CD4-positive, alpha-beta memory T cell (primary cell): ENCODE results near the gene PI4KA. TPM values are rescaled to one million over a fixed set of nuclear protein-coding genes. Genes with fewer than 3 reads are reported as not detected.
"Not testable (repeated sequence)": the region's sequence is repeated elsewhere in the genome, so short reads cannot be mapped to it uniquely, and the experiment has no call there.

ENCODE experiments used
- CTCF ChIA-PET: fragments of 350-600 bp; sonication (Branson Sonifier 250); formaldehyde crosslinking; loops from one replicate; lab custom pipeline; 2021; ENCODE audit warnings: inconsistent platforms; ENCODE audit not compliant: partially characterized antibody; lab: Charles Lee
- POLR2A ChIA-PET: fragments of 350-600 bp; sonication (Branson Sonifier 250); formaldehyde crosslinking; loops from one replicate; lab custom pipeline; 2021; ENCODE audit not compliant: partially characterized antibody; lab: Charles Lee
- DNase-seq, 5 donors: peaks; one replicate each; pipeline versions ENCODE4 v3.0.0 to v3.0.0-alpha.2; 2020 to 2022; ENCODE audit warnings: mixed read lengths in 1 of 5
- H3K27ac ChIP-seq: one replicate; pipeline ENCODE4 v1.7.0; 2013; ENCODE audit warnings: low read depth, low read length
- H3K27me3 ChIP-seq: 2 replicates; pipeline ENCODE4 v1.7.0; 2013; ENCODE audit warnings: mild to moderate bottlenecking, low read length, moderate library complexity; ENCODE audit not compliant: insufficient read depth
- H3K36me3 ChIP-seq: 2 replicates; pipeline ENCODE4 v1.7.0; 2013; ENCODE audit warnings: mild to moderate bottlenecking, low read length, moderate library complexity; ENCODE audit not compliant: insufficient read depth
- H3K4me1 ChIP-seq: 2 replicates; pipeline ENCODE4 v1.7.0; 2013; ENCODE audit warnings: mild to moderate bottlenecking, low read length, moderate library complexity; ENCODE audit not compliant: insufficient read depth
- H3K4me3 ChIP-seq, 2 donors: one replicate each; pipeline ENCODE4 v1.7.0; 2013; ENCODE audit warnings: low read length in 2 of 2, mild to moderate bottlenecking in 1 of 2
- H3K9me3 ChIP-seq, 2 donors: one replicate each; pipeline ENCODE4 v1.7.0; 2013; ENCODE audit warnings: low read length in 2 of 2, control low read depth in 1 of 2; ENCODE audit not compliant: control insufficient read depth in 1 of 2
- H3K27ac Mint-ChIP-seq, 7 donors: one replicate each; pipeline ENCODE4 v1.8.0; 2020 to 2021; ENCODE audit warnings: mixed read lengths in 7 of 7, mild to moderate bottlenecking in 6 of 7, inconsistent platforms in 3 of 7, moderate library complexity in 3 of 7
- H3K27me3 Mint-ChIP-seq, 2 donors: one replicate each; pipeline ENCODE4 v1.8.0; 2020 to 2021; ENCODE audit warnings: mixed read lengths in 2 of 2
- H3K36me3 Mint-ChIP-seq, 2 donors: one replicate each; pipeline ENCODE4 v1.8.0; 2020 to 2021; ENCODE audit warnings: mixed read lengths in 2 of 2, inconsistent platforms in 1 of 2, mild to moderate bottlenecking in 1 of 2
- H3K4me1 Mint-ChIP-seq, 4 donors: one replicate each; pipeline ENCODE4 v1.8.0; 2020 to 2021; ENCODE audit warnings: mixed read lengths in 4 of 4, mild to moderate bottlenecking in 1 of 4
- H3K4me3 Mint-ChIP-seq, 8 donors: one replicate each; pipeline ENCODE4 v1.8.0; 2020 to 2021; ENCODE audit warnings: mixed read lengths in 8 of 8, mild to moderate bottlenecking in 7 of 8, moderate library complexity in 6 of 8, inconsistent platforms in 3 of 8
- H3K9me3 Mint-ChIP-seq, 8 donors: one replicate each; pipeline ENCODE4 v1.8.0; 2020 to 2021; ENCODE audit warnings: mixed read lengths in 8 of 8, mild to moderate bottlenecking in 5 of 8, inconsistent platforms in 3 of 8, moderate library complexity in 1 of 8
- intact Hi-C: fragments of 100-400 bp; cut with micrococcal nuclease; formaldehyde crosslinking; loops from one replicate; pipeline ENCODE4 v1.15.1; 2023
- polyA plus RNA-seq, 2 donors: library from polyadenylated mRNA; unstranded; fragments of 300-500 nt; fragmentation: Illumina TruSeq; gene quantifications; one replicate each; pipeline ENCODE4 v1.2.3, GENCODE V29; 2021
- total RNA-seq, 2 experiments: library from RNA; stranded (reverse); gene quantifications; one replicate each; pipeline ENCODE4 v1.2.3, GENCODE V29; 2021

The PI4KA gene
- total and polyA plus RNA-seq, 4 experiments from 2014 or later, result 31.5 to 145 (median 110) TPM

DNA sequence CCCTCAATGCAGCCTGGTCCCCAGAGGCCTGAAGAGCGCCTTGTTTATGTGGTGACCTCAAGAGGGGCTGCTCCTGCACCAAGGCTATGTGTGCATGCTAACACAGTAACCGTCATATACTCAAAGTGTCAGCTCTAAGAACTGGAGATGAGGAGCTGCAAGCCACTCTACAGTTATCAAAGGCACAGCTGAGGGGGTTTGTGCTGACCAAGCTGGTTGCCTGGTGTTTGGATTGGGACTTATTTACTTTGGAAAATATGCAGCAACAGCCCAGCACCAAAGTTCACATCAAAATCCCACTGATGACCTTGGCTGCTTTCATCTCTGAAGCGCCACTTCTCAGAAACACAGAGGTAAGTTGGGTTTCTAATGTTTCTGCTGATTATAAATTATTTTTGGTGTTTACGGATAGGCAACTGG is 84.8 kb downstream of the PI4KA start, which contains the start of gene SERPIND1:
TSS of gene SERPIND1 (plus strand) at position 321 of the 420 bp plus-strand sequence. CDS start 5,200 bp downstream, outside the sequence.
- DNase-seq, result no peak
- Mint-ChIP-seq H3K36me3 (peaks cover 21 to 52% of the 10 kb centered on the region in 2 donors), H3K27me3 (no peaks in the 10 kb centered on the region), H3K9me3 (no peaks in the 10 kb centered on the region), H3K27ac (peak within 1 kb of the TSS in 2 of 7 donors; percentile 37 to 52), H3K4me3 (no peak within 1 kb of the TSS), H3K4me1 (peaks cover 0 to 4% (median 2%) of the 10 kb centered on the region in 4 donors)
- H3K4me3 ChIP-seq, result no peak within 1 kb of the TSS
- intact Hi-C loops, result no loop called here
- ChIA-PET POLR2A (no interaction called here), CTCF (interaction anchor here (1.7 to 1.8 kb wide), 2 partner anchors 10 to 13 kb away, joined by 4 to 9 read pairs; no protein-coding TSS in a partner anchor)
- H3K9me3 ChIP-seq, result no peaks in the 10 kb centered on the region
- H3K27ac ChIP-seq, result no peak within 1 kb of the TSS
- H3K36me3 ChIP-seq, result peaks cover 3% of the 10 kb centered on the region
- H3K4me1 ChIP-seq, result peaks cover 14% of the 10 kb centered on the region
- H3K27me3 ChIP-seq, result no peaks in the 10 kb centered on the region

DNA sequence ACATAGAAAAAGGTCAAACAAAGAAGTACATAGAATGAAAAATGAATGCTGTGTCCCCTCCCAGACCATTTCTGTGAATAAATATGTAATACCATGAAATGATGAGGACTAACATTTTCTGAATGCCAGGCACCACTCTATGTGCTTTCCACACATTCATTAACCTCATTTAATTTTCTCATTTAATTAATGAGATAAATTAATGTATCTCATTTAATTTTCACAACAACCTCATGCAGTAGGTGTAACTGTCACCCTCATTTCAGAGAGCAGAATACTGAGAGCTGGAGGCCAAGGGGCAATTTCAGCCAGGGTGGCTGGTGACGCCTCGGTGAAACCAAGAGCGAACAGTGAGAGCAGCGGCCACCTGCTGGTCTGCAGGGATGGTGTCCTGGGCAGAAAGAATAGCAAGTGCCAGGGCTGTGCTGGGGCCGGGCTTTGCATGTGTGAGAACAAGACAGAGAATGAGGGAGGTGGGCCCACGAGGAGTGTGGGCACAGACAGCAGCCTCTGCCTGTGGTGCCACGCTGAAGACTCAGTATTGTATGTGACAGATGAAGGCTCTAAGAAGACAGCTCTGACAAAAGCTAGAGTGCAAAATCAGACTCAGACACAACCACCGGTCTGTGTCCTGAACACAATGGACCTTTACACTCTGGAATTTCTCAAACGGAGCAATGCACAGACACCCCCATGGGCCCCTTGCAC is 86.5 kb downstream of the PI4KA start:
- H3K27me3 Mint-ChIP-seq, result no peaks in the 10 kb centered on the region
- DNase-seq, result no peak
- Histone ChIP-seq H3K9me3 (no peaks in the 10 kb centered on the region), H3K27ac (no peak overlapping the region), H3K4me3 (no peak overlapping the region), H3K36me3 (peaks cover 5% of the 10 kb centered on the region), H3K27me3 (no peaks in the 10 kb centered on the region), H3K4me1 (peaks cover 6% of the 10 kb centered on the region)
- H3K4me3 Mint-ChIP-seq, result no peak overlapping the region
- H3K36me3 Mint-ChIP-seq, result peaks cover 21 to 44% of the 10 kb centered on the region in 2 donors
- H3K27ac Mint-ChIP-seq, result peak overlapping the region in 2 of 7 donors; percentile 37 to 55
- ChIA-PET CTCF (no interaction called here), POLR2A (no interaction called here)
- no peaks in the 10 kb centered on the region for H3K9me3 Mint-ChIP-seq
- H3K4me1 Mint-ChIP-seq, result peaks cover 0 to 4% (median 3%) of the 10 kb centered on the region in 4 donors
- intact Hi-C loops, result no loop called here

DNA sequence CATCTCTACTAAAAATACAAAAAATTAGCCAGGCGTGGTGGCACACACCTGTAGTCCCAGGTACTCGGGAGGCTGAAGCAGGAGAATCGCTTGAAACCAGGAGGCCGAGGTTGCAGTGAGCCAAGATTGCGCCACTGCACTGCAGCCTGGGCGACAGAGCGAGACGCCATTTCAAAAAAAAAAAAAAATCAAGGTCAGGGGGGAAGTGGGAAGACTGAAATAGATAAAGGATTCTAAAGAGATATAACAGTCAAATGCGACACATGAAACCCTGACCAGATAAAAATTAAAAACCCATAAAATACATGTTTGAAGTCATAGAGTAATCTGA is 89.2 kb downstream of the PI4KA start:
- H3K27me3 Mint-ChIP-seq, H3K27ac ChIP-seq, H3K4me1 Mint-ChIP-seq, H3K27me3 ChIP-seq, POLR2A ChIA-PET, intact Hi-C loops, H3K4me1 ChIP-seq, H3K4me3 Mint-ChIP-seq, H3K9me3 ChIP-seq, H3K27ac Mint-ChIP-seq, DNase-seq, H3K4me3 ChIP-seq, H3K9me3 Mint-ChIP-seq: not testable (repeated sequence)
- peaks cover 19% of the 10 kb centered on the region for H3K36me3 ChIP-seq
- CTCF ChIA-PET, result interaction anchor here (1.2 kb wide), 1 partner anchor 15 kb away, joined by 3 read pairs; no protein-coding TSS in a partner anchor
- H3K36me3 Mint-ChIP-seq, result peaks cover 35 to 46% of the 10 kb centered on the region in 2 donors

DNA sequence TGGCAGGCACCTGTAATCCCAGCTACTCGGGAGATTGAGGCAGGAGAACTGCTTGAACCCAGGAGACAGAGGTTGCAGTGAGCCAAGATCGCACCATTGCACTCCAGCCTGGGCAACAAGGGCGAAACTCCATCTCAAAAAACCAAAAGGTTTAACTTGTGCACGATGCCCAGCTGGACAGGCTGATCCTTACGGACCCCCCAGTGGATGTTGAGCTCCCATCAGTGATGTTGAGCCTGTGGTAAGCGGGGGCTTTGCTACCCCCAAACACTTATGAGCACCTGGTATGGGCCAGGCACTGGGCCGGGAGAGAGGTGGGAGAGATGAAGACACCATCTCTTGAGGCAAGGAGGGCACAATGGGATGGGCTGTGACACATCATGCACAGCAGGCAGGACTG is 92.1 kb downstream of the PI4KA start:
- no peaks in the 10 kb centered on the region for H3K27me3 Mint-ChIP-seq
- H3K27ac Mint-ChIP-seq, result no peak overlapping the region
- DNase-seq, result no peak
- Histone ChIP-seq H3K4me1 (no peaks in the 10 kb centered on the region), H3K9me3 (no peaks in the 10 kb centered on the region), H3K27me3 (no peaks in the 10 kb centered on the region), H3K4me3 (no peak overlapping the region), H3K36me3 (peaks cover 36% of the 10 kb centered on the region), H3K27ac (no peak overlapping the region)
- ChIA-PET CTCF (no interaction called here), POLR2A (no interaction called here)
- H3K4me3 Mint-ChIP-seq, result no peak overlapping the region
- peaks cover 38 to 58% of the 10 kb centered on the region in 2 donors for H3K36me3 Mint-ChIP-seq
- H3K9me3 Mint-ChIP-seq, result no peaks in the 10 kb centered on the region
- intact Hi-C loops, result no loop called here
- peaks cover 1 to 4% (median 3%) of the 10 kb centered on the region in 4 donors for H3K4me1 Mint-ChIP-seq

DNA sequence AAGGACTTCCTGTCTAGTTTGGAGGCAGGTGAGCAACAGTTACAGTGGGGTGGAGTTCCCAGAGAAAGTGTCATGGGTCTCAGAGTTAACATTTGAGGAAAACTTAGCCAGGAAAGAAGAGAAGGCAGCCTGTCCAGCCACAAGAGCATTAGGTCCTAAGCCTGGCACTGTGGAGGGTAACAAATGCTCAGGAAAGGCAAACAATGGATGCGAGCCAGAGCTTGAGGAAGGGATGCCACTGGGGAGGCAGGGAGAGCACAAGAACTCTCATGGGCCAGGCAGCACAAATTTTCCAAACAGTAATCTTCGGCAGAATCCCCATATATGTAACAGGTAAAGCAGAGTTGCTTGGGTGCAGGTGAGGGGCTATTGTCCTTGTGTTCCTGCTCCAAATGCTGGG is 92.7 kb downstream of the PI4KA start:
- Mint-ChIP-seq H3K36me3 (peaks cover 43 to 63% of the 10 kb centered on the region in 2 donors), H3K27ac (peak overlapping the region in 2 of 7 donors; percentile 64 to 70), H3K27me3 (no peaks in the 10 kb centered on the region), H3K4me3 (no peak overlapping the region), H3K9me3 (no peaks in the 10 kb centered on the region), H3K4me1 (peaks cover 1 to 4% (median 3%) of the 10 kb centered on the region in 4 donors)
- intact Hi-C loops, result no loop called here
- Histone ChIP-seq H3K9me3 (no peaks in the 10 kb centered on the region), H3K36me3 (peaks cover 38% of the 10 kb centered on the region), H3K4me3 (no peak overlapping the region), H3K27ac (no peak overlapping the region), H3K27me3 (no peaks in the 10 kb centered on the region), H3K4me1 (no peaks in the 10 kb centered on the region)
- POLR2A ChIA-PET, result no interaction called here
- CTCF ChIA-PET, result interaction anchor here (0.6 kb wide), 1 partner anchor 269 kb away, joined by 3 read pairs; no protein-coding TSS in a partner anchor
- DNase-seq, result no peak

DNA sequence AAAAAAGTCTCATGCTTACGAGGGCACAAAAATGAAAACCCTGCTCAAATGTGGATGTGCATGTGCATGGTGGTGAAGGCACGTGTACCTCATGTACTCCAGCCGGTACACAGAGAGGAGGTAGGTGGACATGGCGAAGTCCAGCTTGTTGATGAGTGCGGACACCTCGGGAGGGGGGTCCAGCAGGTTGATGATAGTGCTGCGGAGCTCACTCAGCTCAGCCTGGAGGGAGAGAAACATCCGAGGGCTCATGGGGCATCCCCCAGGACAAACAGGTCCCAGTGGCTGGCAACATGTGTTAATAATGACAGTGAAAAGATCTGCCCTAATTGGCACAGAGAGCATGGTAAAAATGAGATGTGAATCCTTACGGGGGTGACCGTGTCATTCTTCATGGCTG is 93.9 kb downstream of the PI4KA start:
- H3K4me3 Mint-ChIP-seq, result no peak overlapping the region
- H3K27me3 Mint-ChIP-seq, result no peaks in the 10 kb centered on the region
- H3K36me3 Mint-ChIP-seq, result peaks cover 46 to 64% of the 10 kb centered on the region in 2 donors
- H3K9me3 Mint-ChIP-seq, result no peaks in the 10 kb centered on the region
- peaks cover 49% of the 10 kb centered on the region for H3K36me3 ChIP-seq
- H3K9me3 ChIP-seq, result no peaks in the 10 kb centered on the region
- intact Hi-C loops, result no loop called here
- H3K27me3 ChIP-seq, result no peaks in the 10 kb centered on the region
- no peak overlapping the region for H3K4me3 ChIP-seq
- no peak for DNase-seq
- no peak overlapping the region for H3K27ac Mint-ChIP-seq
- ChIA-PET POLR2A (no interaction called here), CTCF (interaction anchor here (1.3 kb wide), 1 partner anchor 17 kb away, joined by 8 read pairs; no protein-coding TSS in a partner anchor)
- H3K4me1 ChIP-seq, result no peaks in the 10 kb centered on the region
- no peak overlapping the region for H3K27ac ChIP-seq
- peaks cover 1 to 4% (median 3%) of the 10 kb centered on the region in 4 donors for H3K4me1 Mint-ChIP-seq

DNA sequence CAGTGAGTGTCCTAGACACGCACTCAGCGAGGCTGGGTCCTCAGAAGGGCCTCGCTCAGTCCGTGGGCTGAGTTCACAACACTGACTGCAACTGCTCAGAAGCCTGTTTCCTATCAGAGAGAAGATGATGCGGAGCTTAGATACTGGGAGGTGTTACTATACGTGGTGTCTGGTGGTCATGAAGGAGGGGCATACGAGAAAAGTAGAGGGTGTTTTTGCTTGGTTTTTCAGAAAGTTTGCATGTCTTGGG is 94.2 kb downstream of the PI4KA start:
- CTCF ChIA-PET, result interaction anchor here (0.9 to 1.3 kb wide), 2 partner anchors 17 to 20 kb away, joined by 3 to 8 read pairs; no protein-coding TSS in a partner anchor
- Histone ChIP-seq H3K4me3 (no peak overlapping the region), H3K9me3 (no peaks in the 10 kb centered on the region), H3K27ac (no peak overlapping the region), H3K4me1 (no peaks in the 10 kb centered on the region), H3K36me3 (peaks cover 49% of the 10 kb centered on the region), H3K27me3 (no peaks in the 10 kb centered on the region)
- H3K4me3 Mint-ChIP-seq, result no peak overlapping the region
- H3K27me3 Mint-ChIP-seq, result no peaks in the 10 kb centered on the region
- intact Hi-C loops, result no loop called here
- H3K36me3 Mint-ChIP-seq, result peaks cover 43 to 62% of the 10 kb centered on the region in 2 donors
- POLR2A ChIA-PET, result no interaction called here
- H3K9me3 Mint-ChIP-seq, result no peaks in the 10 kb centered on the region
- no peak overlapping the region for H3K27ac Mint-ChIP-seq
- peaks cover 1 to 4% (median 3%) of the 10 kb centered on the region in 4 donors for H3K4me1 Mint-ChIP-seq
- no peak for DNase-seq
